MCF 10A (cell line): ENCODE results near the gene MRPS27. TPM values are rescaled to one million over a fixed set of nuclear protein-coding genes. Genes with fewer than 3 reads are reported as not detected.
A peak's percentile ranks its signal among the peaks of the same experiment; 100 is the strongest.

Experiments
- BruUV-seq: library from RNA; stranded (reverse); fragments of 400-500 nt; replicated peaks from 2 replicates; lab custom pipeline; 2021; lab: Mats Ljungman, UMichigan
- CTCF ChIA-PET: fragments of 300-600 bp; sonication (Branson Sonifier 250); formaldehyde crosslinking; extraction: SDS; loops from one replicate; lab custom pipeline; 2021; ENCODE audit warnings: antibody characterized with exemption, inconsistent platforms; lab: Yijun Ruan, JAX
- POLR2A ChIA-PET: fragments of 300-600, 350-650 bp; sonication (Branson Sonifier 250); formaldehyde crosslinking; extraction: SDS; loops from one replicate; lab custom pipeline; 2020; ENCODE audit warnings: antibody characterized with exemption, inconsistent platforms; lab: Yijun Ruan, JAX
- DNase-seq: peaks from one replicate; pipeline ENCODE4 v3.0.0-alpha.2; 2018; ENCODE audit not compliant: unreplicated experiment
- H3K27ac Mint-ChIP-seq: one replicate; pipeline ENCODE4 v1.8.0; 2022; ENCODE audit warnings: mild to moderate bottlenecking, low read depth, mixed read lengths; ENCODE audit not compliant: unreplicated experiment
- H3K27me3 Mint-ChIP-seq: one replicate; pipeline ENCODE4 v1.8.0; 2022; ENCODE audit warnings: mixed read lengths; ENCODE audit not compliant: insufficient read depth, unreplicated experiment
- H3K36me3 Mint-ChIP-seq: one replicate; pipeline ENCODE4 v1.8.0; 2022; ENCODE audit warnings: mild to moderate bottlenecking, moderate library complexity, mixed read lengths; ENCODE audit not compliant: insufficient read depth, unreplicated experiment
- H3K4me1 Mint-ChIP-seq: one replicate; pipeline ENCODE4 v1.8.0; 2022; ENCODE audit warnings: mixed read lengths; ENCODE audit not compliant: insufficient read depth, unreplicated experiment
- H3K4me3 Mint-ChIP-seq: one replicate; pipeline ENCODE4 v1.8.0; 2022; ENCODE audit warnings: mild to moderate bottlenecking, moderate library complexity, mixed read lengths; ENCODE audit not compliant: unreplicated experiment
- H3K9me3 Mint-ChIP-seq: one replicate; pipeline ENCODE4 v1.8.0; 2022; ENCODE audit warnings: mixed read lengths; ENCODE audit not compliant: unreplicated experiment
- CTCF ChIP-seq: fragments of 200-600 bp; IDR thresholded peaks from one replicate; pipeline ENCODE4 v1.8.0; 2022; ENCODE audit warnings: antibody characterized with exemption, mild to moderate bottlenecking; ENCODE audit not compliant: unreplicated experiment
- intact Hi-C: fragments of 100-400 bp; cut with micrococcal nuclease; formaldehyde crosslinking; loops from 2 replicates; pipeline ENCODE4 v1.14.1; 2022
- total RNA-seq: library from RNA; stranded (reverse); gene quantifications from 2 replicates; pipeline ENCODE4 v1.2.3, GENCODE V29; 2022

The MRPS27 gene
- total RNA-seq, 1 experiment from 2014 or later = 68.5 TPM

GRCh38 chr5:72256536-72256935 lies 63.5 kb downstream of the MRPS27 start:
- Mint-ChIP-seq H3K4me1 (peaks cover 9% of the 10 kb centered on the region), H3K4me3 (no peak overlapping the region), H3K9me3 (no peaks in the 10 kb centered on the region), H3K27me3 (no peaks in the 10 kb centered on the region), H3K36me3 (peaks cover 5% of the 10 kb centered on the region), H3K27ac (no peak overlapping the region)
- DNase-seq = no peak
- POLR2A ChIA-PET = interaction anchor here (0.6 kb wide), 1 partner anchor 115 kb away, joined by 4 read pairs; no protein-coding TSS in a partner anchor
- no TSS peak for BruUV-seq
- intact Hi-C loops = no loop called here
- TF ChIP-seq CTCF = no peak
- CTCF ChIA-PET = no interaction called here

GRCh38 chr5:72255670-72256069 lies 64.4 kb downstream of the MRPS27 start:
- H3K4me1 Mint-ChIP-seq = peaks cover 9% of the 10 kb centered on the region
- peak overlapping the region; percentile 12 for H3K27ac Mint-ChIP-seq
- no peak for TF ChIP-seq CTCF
- no peaks in the 10 kb centered on the region for H3K27me3 Mint-ChIP-seq
- intact Hi-C loops = no loop called here
- no TSS peak for BruUV-seq
- ChIA-PET POLR2A (no interaction called here), CTCF (no interaction called here)
- peaks cover 5% of the 10 kb centered on the region for H3K36me3 Mint-ChIP-seq
- no peaks in the 10 kb centered on the region for H3K9me3 Mint-ChIP-seq
- no peak for DNase-seq
- H3K4me3 Mint-ChIP-seq = no peak overlapping the region

- intact Hi-C loops = no loop called here
- no TSS peak for BruUV-seq
- CTCF ChIA-PET = no interaction called here
- TF ChIP-seq CTCF = no peak
- H3K36me3 Mint-ChIP-seq = peaks cover 6% of the 10 kb centered on the region
- H3K27ac Mint-ChIP-seq = peak overlapping the region; percentile 12
- DNase-seq = no peak
- POLR2A ChIA-PET = no interaction called here
- H3K9me3 Mint-ChIP-seq = no peaks in the 10 kb centered on the region
- H3K4me1 Mint-ChIP-seq = peaks cover 9% of the 10 kb centered on the region
- H3K4me3 Mint-ChIP-seq = no peak overlapping the region
- H3K27me3 Mint-ChIP-seq = no peaks in the 10 kb centered on the region
Observed at GRCh38 chr5:72255237-72255636, 64.8 kb downstream of the MRPS27 start.

- H3K27me3 Mint-ChIP-seq = no peaks in the 10 kb centered on the region
- H3K36me3 Mint-ChIP-seq = peaks cover 14% of the 10 kb centered on the region
- intact Hi-C loops = no loop called here
- peak; percentile 66 for DNase-seq
- no TSS peak for BruUV-seq
- H3K27ac Mint-ChIP-seq = peak overlapping the region; percentile 52
- no peak overlapping the region for H3K4me3 Mint-ChIP-seq
- no peak for TF ChIP-seq CTCF
- ChIA-PET POLR2A (no interaction called here), CTCF (no interaction called here)
- H3K9me3 Mint-ChIP-seq = no peaks in the 10 kb centered on the region
- peaks cover 17% of the 10 kb centered on the region for H3K4me1 Mint-ChIP-seq
Observed at GRCh38 chr5:72252574-72253155, 67.4 kb downstream of the MRPS27 start.
